Measurements from ENCODE around the gene BTF3. TPM values are rescaled to one million over a fixed set of nuclear protein-coding genes. Genes with fewer than 3 reads are reported as not detected.
"Not testable (repeated sequence)": the region's sequence is repeated elsewhere in the genome, so short reads cannot be mapped to it uniquely, and the experiment has no call there.

The BTF3 gene
- total RNA-seq, 1 donor from 2014 or later = 664 TPM

- no peak for TF ChIP-seq CTCF (conservative IDR thresholded peaks at IDR 0.05)
- peak overlapping the region; percentile 49 for H3K4me3 Mint-ChIP-seq
- peaks cover 3% of the 10 kb centered on the region for H3K27me3 Mint-ChIP-seq
- no peak for DNase-seq (ENCODE audit: extremely low spot score, unreplicated experiment)
- peaks cover 31% of the 10 kb centered on the region for H3K36me3 Mint-ChIP-seq
- H3K27ac Mint-ChIP-seq = peak overlapping the region; percentile 67
- H3K4me1 Mint-ChIP-seq (ENCODE audit: unreplicated experiment) = peaks cover 28% of the 10 kb centered on the region
- peaks cover 5% of the 10 kb centered on the region for H3K9me3 Mint-ChIP-seq
Observed at GRCh38 chr5:73501406-73501805, 3.2 kb downstream of the BTF3 start.

- no peak for DNase-seq (ENCODE audit: extremely low spot score, unreplicated experiment)
- Mint-ChIP-seq H3K27me3 (no peaks in the 10 kb centered on the region), H3K9me3 (no peaks in the 10 kb centered on the region), H3K4me3 (no peak overlapping the region), H3K4me1 (ENCODE audit: unreplicated experiment) (peaks cover under 1% of the 10 kb centered on the region), H3K27ac (no peak overlapping the region), H3K36me3 (peaks cover 19% of the 10 kb centered on the region)
- no peak for TF ChIP-seq CTCF (conservative IDR thresholded peaks at IDR 0.05)
Observed at GRCh38 chr5:73506459-73506955, 8.3 kb downstream of the BTF3 start.

- peaks cover 19% of the 10 kb centered on the region for H3K36me3 Mint-ChIP-seq
- no peaks in the 10 kb centered on the region for H3K9me3 Mint-ChIP-seq
- H3K4me1 Mint-ChIP-seq (ENCODE audit: unreplicated experiment) = no peaks in the 10 kb centered on the region
- no peak overlapping the region for H3K27ac Mint-ChIP-seq
- H3K4me3 Mint-ChIP-seq = no peak overlapping the region
- H3K27me3 Mint-ChIP-seq = no peaks in the 10 kb centered on the region
- DNase-seq (ENCODE audit: extremely low spot score, unreplicated experiment) = no peak
- TF ChIP-seq CTCF (conservative IDR thresholded peaks at IDR 0.05) = no peak
Observed at GRCh38 chr5:73507062-73507461, 8.8 kb downstream of the BTF3 start.

- not testable (repeated sequence) for H3K4me3 Mint-ChIP-seq, H3K27ac Mint-ChIP-seq, H3K27me3 Mint-ChIP-seq
Observed at GRCh38 chr5:73508521-73508920, 10.3 kb downstream of the BTF3 start.

GRCh38 chr5:73513996-73514395 lies 15.8 kb downstream of the BTF3 start:
- no peak for TF ChIP-seq CTCF (conservative IDR thresholded peaks at IDR 0.05)
- Mint-ChIP-seq H3K36me3 (no peaks in the 10 kb centered on the region), H3K4me1 (ENCODE audit: unreplicated experiment) (no peaks in the 10 kb centered on the region), H3K27ac (no peak overlapping the region), H3K4me3 (no peak overlapping the region), H3K9me3 (no peaks in the 10 kb centered on the region), H3K27me3 (no peaks in the 10 kb centered on the region)
- no peak for DNase-seq (ENCODE audit: extremely low spot score, unreplicated experiment)

More at GRCh38 chr5:73508521-73508920, 10.3 kb downstream of the BTF3 start:
- H3K36me3 Mint-ChIP-seq = peaks cover 14% of the 10 kb centered on the region
- DNase-seq (ENCODE audit: extremely low spot score, unreplicated experiment); H3K9me3 Mint-ChIP-seq; H3K4me1 Mint-ChIP-seq (ENCODE audit: unreplicated experiment): not testable (repeated sequence)

GRCh38 chr5:73514418-73514817 lies 16.2 kb downstream of the BTF3 start:
- Mint-ChIP-seq H3K9me3 (no peaks in the 10 kb centered on the region), H3K4me1 (ENCODE audit: unreplicated experiment) (peaks cover 3% of the 10 kb centered on the region), H3K36me3 (no peaks in the 10 kb centered on the region), H3K27me3 (no peaks in the 10 kb centered on the region), H3K4me3 (no peak overlapping the region), H3K27ac (no peak overlapping the region)
- TF ChIP-seq CTCF (conservative IDR thresholded peaks at IDR 0.05) = no peak
- no peak for DNase-seq (ENCODE audit: extremely low spot score, unreplicated experiment)

Data from type B pancreatic cell (in vitro differentiated cells).